KG1 (cell line): ENCODE measurements around the gene UGT1A9.
"Not testable (repeated sequence)": the region's sequence is repeated elsewhere in the genome, so short reads cannot be mapped to it uniquely, and the experiment has no call there.

Experiments
- DNase-seq: peaks from one replicate; lab custom pipeline; 2025; lab: John Stamatoyannopoulos, UW

Gene UGT1A9

DNA sequence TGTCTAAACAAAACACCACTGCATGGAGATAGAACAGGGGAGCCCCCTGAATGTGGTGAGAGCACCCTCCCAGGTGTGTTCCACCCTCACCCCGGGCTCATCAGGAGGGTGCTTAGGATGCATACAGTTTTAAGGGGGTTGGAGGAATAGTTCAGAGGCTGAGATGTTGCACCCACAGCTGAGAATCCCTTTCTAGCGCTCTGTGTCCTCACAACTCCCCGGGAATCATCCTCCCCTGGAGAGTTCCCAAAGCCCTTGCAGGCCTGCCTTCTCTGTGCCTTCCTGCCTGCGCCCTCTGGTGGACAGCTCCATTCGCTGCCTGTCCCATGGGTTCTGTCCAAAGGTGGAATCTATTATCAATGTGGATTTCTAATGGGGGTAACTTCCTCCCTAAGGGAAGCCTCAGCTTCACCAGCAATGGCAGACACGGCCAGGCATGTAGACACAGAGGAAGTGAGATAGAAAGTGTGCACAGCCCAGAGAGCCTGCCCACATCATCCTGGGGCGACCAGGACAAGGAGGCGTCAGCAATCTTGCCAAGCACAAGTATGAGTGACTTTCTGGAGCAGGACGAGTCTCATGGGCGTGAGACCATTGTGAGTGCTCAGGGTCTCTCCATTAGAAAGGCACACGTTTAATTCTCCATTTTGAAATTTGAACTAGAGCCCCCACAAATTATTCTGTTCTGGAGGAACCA, 39.8 kb downstream of the UGT1A9 start:
- peak; percentile 33 for DNase-seq

DNA sequence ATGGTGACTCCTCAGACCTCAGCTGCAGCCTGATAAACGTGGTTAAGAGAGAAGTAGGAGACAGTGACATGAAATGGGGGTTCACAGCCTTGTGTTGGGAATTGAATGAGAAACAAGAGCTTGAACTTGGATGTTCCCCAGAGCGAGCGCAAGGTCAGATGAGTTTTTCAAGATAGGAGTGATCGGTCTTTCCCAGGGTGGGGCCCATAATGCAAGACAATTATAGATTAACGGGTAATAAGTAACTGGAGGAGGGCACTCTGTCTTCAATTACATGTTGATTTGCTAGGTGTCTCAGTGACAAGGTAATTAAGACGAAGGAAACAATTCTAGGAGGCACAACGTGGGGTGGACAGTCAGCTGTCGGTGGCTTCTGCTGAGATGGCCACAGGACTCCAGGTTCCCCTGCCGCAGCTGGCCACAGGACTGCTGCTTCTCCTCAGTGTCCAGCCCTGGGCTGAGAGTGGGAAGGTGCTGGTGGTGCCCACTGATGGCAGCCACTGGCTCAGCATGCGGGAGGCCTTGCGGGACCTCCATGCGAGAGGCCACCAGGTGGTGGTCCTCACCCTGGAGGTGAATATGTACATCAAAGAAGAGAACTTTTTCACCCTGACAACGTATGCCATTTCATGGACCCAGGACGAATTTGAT, 41.0 kb downstream of the UGT1A9 start, which contains the start of gene UGT1A5:
Gene UGT1A5 (plus strand): TSS at position 297 of the 651 bp plus-strand sequence. CDS start 85 bp downstream, at position 382.
- DNase-seq, result no peak

GRCh38 chr2:233713262-233713615, 41.5 kb downstream of the UGT1A9 start:
- no peak for DNase-seq

GRCh38 chr2:233714121-233714520, 42.4 kb downstream of the UGT1A9 start:
- peak; percentile 6 for DNase-seq

- no peak for DNase-seq
These were observed 46.9 kb downstream of the UGT1A9 start, which contains the start of gene UGT1A4 for GRCh38 chr2:233718552-233718951. Gene UGT1A4 (plus strand): TSS chr2:233718736. CDS start chr2:233718821, 85 bp downstream.

DNA sequence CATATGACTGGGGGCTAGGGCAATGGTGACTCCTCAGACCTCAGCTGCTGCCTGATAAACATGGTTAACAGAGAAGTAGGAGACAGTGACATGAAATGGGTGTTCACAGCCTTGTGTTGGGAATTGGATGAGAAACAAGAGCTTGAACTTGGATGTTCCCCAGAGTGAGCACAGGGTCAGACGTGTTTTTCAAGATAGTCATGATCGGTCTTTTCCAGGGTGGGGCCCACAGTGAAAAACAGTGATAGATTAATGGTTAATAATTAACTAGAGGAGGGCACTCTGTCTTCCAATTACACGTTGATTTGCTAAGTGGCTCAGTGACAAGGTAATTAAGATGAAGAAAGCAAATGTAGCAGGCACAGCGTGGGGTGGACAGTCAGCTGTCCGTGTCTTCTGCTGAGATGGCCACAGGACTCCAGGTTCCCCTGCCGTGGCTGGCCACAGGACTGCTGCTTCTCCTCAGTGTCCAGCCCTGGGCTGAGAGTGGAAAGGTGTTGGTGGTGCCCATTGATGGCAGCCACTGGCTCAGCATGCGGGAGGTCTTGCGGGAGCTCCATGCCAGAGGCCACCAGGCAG, 57.1 kb downstream of the UGT1A9 start, which contains the start of gene UGT1A3:
Gene UGT1A3 (plus strand): TSS at position 320 of the 579 bp plus-strand sequence. CDS start 85 bp downstream, at position 405.
- no peak for DNase-seq

DNA sequence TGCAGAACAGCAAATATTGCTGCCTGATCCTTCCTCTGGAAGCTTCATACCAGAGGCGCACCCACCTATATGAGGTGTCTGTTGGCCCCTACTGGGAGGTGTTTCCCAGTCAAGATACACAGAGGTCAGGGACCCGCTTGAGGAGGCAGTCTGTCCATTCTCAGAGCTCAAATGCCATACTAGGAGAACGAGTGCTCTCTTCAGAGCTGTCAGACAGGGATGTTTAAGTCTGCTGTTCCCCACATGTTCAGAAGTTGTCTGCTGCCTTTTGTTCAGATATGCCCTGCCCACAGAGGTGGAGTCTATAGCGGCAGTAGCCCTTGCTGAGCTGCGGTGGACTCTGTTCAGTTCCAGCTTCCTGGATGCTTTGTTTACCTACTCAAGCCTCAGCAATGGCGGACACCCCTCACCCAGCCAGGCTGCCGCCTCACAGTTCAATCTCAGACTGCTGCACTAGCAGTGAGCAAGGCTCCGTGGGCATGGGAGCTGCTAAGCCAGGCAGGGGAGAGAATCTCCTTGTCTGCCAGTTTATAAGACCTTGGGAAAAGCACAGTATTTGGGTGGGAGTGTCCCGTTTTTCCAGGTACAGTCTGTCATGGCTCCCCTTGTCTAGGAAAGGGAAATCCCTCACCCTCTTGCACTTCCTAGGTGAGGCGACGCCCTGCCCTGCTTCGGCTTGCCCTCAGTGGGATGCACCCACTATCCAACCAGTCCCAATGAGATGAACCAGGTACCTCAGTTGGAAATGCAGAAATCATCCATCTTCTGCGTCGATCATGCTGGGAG, 65.4 kb downstream of the UGT1A9 start:
- DNase-seq, result not testable (repeated sequence)

DNA sequence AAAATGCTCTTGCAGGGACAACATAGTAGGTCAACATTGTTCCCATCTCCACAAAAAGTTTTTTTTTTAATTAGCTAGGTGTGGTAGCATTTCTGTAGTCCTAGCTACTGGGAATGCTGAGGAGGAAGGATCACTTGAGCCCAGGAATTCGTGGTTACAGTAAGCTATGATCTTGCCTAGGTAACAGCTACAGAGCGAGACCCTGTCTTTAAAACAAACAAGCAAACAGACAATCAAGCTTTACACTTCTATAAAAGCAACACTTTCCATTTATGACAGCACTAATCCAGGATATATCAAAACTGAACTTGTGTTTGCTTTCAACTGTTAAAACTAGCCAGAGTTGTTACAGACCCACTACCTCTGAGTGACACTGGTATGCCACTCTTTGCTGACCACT, 69.2 kb downstream of the UGT1A9 start:
- DNase-seq, result no peak

DNA sequence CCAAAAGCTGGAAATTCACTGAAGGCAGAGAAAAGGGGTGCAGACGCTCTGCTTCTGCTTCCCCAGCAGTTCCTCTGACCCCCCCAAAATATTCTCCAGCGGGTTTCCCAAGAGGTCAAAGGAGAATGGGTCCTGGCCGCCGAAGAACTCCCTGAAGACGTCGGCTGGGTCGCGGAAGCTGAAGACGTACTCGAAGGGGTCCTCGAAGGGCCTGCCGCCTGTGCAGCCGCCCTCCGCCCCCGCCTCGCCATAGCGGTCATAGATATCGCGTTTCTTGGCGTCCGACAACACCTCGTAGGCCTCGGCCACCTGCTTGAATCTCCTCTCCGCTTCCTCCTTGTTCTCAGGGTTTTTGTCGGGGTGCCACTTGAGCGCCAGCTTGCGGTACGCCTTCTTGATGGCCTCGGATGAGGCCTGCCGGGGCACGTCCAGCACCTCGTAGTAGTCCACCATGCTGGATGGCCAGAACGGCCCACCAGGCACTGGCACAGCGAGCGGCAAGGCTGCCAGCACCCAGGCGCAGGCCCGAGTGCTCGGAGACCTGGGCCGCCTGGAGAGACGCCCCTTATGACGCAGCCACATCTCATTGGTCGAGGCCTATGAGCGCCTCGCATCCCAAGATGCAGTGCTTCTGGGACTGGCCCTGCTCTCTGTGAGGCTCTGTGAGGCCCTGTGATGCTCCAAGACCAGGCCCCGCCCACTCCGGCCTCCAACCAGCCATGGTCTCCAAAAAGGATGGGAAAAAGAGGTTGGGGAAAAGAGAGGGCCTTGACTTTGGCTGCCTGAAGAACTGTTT, 72.0 kb downstream of the UGT1A9 start:
- no peak for DNase-seq

GRCh38 chr2:233745073-233745755, 73.5 kb downstream of the UGT1A9 start:
- DNase-seq, result no peak

DNA sequence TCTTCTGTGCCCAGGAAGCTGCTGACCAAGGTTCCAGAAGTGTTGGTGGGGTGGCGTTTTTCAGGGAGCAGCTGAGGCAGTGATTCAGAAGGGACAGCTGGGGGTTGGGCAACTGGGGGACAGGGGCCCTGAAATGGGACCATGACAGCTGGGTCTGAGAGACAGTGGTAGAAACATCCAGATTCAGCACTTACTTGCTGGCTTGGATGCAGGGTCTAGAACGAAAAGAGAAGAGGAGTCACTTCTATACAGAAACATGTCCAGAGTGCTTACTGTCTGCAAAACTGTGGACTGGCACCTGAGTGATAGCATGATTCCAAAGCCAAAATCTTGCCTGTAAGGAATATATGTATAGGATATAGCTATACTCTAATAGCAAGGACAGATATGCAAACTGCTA, 74.1 kb downstream of the UGT1A9 start:
- DNase-seq, result not testable (repeated sequence)

DNA sequence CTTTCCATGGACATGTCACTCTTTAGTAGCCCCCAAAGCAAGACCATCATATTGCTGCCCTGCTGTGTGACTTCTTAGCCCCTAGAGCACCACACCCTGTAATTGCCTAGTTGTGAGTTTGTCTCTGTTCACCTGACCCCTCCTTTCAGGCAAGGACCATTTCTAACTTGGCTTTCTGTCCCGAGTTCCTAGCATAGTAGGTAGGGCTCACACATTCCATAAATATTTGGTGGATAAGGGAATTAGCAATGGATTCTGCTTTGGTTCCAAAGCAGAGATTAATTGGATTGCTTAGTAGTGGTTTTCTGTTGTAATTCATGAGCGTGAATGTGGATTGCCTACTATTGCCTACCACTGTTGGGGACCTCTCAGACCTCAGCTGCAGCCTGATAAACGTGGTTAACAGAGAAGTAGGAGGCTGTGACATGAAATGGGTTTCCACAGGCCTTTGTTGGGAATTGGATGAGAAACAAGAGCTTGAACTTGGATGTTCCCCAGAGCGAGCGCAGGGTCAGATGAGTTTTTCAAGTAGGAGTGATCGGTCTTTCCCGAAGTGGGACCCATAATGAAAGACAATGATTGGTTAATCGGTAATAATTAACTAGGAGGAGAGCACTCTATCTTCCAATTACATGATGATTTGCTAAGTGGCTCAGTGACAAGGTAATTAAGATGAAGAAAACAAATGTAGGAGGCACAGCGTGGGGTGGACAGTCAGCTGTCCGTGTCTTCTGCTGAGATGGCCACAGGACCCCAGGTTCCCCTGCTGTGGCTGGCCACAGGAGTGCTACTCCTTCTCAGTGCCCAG, 75.0 kb downstream of the UGT1A9 start:
- no peak for DNase-seq

GRCh38 chr2:233747283-233747544, 75.5 kb downstream of the UGT1A9 start:
- no peak for DNase-seq

DNA sequence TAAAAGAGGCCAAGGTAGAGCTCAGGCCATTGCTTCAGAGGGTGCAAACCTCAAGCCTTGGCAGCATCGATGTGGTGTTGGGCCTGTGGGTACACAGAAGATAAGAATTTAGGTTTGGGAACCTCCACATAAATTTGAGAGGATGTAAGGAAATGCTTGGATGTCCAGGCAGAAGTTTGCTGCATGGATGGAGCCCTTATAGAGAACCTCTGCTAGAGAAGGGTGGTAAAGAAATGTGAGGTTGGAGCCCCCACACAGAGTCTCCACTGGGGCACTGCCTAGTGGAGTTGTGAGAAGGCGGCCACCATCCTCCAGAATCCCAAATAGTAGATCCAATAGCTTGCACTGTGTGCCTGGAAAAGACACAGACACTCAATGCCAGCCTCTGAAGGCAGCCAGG, 79.0 kb downstream of the UGT1A9 start:
- DNase-seq, result not testable (repeated sequence)

DNA sequence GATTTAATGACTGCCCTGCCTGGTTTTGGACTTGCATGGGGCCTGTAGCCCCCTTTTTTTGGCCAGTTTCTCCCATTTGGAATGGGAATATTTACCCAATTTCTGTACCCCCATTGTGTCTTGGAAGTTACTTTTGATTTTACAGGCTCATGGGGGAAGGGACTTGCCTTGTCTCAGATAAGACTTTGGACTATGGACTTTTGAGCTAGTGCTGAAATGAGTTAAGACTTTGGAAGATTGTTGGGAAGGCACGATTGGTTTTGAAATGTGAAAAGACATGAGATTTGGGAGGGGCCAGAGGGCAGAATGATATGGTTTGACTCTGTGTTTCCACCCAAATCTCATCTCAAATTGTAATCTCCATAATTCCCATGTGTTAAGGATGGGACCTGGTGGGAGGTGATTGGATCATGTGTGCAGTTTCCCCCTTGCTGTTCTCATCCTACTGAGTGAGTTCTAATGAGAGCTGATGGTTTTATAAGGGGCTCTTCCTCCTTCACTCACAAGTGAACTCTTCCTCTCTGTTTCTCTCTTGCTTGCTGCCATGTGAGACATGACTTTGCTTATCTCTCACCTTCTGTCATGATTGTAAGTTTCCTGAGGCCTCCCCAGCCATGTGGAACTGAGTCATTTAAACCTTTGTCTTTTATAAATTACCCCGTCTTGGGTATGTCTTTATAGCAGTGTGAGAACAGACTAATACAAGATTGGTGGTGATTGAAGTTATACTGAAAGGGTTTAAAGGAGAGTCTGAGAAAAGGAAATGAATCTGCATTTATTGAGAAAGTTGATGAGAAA, 79.7 kb downstream of the UGT1A9 start:
- DNase-seq, result not testable (repeated sequence)

DNA sequence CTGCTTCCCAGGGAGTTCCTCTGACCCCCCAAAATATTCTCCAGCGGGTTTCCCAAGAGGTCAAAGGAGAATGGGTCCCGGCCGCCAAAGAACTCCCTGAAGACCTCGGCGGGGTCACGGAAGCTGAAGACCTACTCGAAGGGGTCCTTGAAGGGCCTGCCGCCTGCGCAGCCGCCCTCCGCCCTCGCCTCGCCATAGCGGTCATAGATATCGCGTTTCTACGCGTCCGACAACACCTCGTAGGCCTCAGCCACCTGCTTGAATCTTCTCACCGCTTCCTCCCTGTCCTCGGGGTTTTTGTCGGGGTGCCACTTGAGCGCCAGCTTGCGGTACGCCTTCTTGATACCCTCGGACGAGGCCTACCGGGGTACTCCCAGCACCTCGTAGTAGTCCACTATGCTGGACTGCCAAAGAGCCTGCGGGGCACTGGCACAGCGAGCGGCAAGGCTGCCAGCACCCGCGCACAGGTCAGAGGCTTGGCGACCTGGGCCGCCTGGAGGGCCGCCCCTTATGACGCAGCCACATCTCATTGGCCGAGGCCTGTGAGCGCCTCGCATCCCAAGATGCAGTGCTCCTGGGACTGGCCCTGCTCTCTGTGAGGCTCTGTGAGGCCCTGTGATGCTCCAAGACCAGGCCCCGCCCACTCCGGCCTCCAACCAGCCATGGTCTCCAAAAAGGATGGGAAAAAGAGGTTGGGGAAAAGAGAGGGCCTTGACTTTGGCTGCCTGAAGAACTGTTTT, 83.3 kb downstream of the UGT1A9 start:
- no peak for DNase-seq

DNA sequence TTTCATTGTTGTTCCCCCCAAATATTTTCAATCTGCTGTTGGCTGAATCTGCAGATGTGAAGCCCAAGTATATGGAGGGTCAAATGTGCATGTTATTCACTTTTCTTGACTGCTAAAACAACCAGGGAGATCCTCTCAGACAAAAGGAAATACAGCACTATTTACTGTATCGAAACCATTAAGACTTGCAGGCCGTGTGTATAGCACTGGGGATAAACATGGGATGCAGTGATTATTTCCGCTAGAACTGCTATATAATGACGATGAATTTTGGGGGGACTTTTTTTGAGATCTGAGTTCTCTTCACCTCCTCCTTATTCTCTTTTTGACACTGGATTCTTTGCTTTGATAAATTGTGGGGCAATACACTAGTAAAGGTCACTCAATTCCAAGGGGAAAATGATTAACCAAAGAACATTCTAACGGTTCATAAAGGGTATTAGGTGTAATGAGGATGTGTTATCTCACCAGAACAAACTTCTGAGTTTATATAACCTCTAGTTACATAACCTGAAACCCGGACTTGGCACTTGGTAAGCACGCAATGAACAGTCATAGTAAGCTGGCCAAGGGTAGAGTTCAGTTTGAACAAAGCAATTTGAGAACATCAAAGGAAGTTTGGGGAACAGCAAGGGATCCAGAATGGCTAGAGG, 84.9 kb downstream of the UGT1A9 start:
- DNase-seq, result no peak

DNA sequence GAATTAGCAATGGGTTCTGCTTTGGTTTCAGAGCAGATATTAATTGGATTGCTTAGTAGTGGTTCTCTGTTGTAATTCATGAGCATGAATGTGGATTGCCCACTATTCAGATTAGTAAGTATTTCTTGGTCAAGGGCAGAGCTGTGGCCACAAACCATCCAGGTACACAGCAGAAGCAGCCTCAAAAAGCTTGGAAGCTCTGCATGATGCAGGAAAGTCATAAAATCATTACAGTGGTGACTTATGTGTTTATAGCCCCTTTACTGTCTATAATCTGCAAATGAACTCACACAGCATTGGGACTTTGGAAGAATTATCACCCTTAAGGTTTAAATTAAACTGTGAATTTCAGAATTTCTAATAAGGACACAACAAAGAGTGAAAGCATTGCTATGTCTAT, 86.4 kb downstream of the UGT1A9 start:
- DNase-seq, result no peak
